IPS-18a (cell line): ENCODE measurements around the gene ZSWIM4.

ENCODE experiments used
- H3K27ac ChIP-seq: one replicate; pipeline ENCODE4 v1.5.1; 2013; ENCODE audit warnings: low read length
- H3K27me3 ChIP-seq: one replicate; pipeline ENCODE4 v1.6.1; 2013; ENCODE audit warnings: mild to moderate bottlenecking, low read length; ENCODE audit not compliant: control insufficient read depth, insufficient read depth
- H3K36me3 ChIP-seq: one replicate; pipeline ENCODE4 v1.6.1; 2013; ENCODE audit warnings: low read depth, low read length; ENCODE audit not compliant: control insufficient read depth
- H3K4me1 ChIP-seq: one replicate; pipeline ENCODE4 v1.6.1; 2013; ENCODE audit warnings: low read depth, low read length; ENCODE audit not compliant: control insufficient read depth
- H3K4me3 ChIP-seq: one replicate; pipeline ENCODE4 v1.5.1; 2013; ENCODE audit warnings: low read length
- H3K9ac ChIP-seq: one replicate; pipeline ENCODE4 v1.6.1; 2013; ENCODE audit warnings: mild to moderate bottlenecking, low read length, moderate library complexity
- H3K9me3 ChIP-seq: one replicate; pipeline ENCODE4 v1.6.1; 2013; ENCODE audit warnings: low read depth, low read length; ENCODE audit not compliant: control insufficient read depth

Gene ZSWIM4

GRCh38 chr19:13864046-13864666 is 68.9 kb downstream of the ZSWIM4 start:
- no peak overlapping the region for H3K9ac ChIP-seq
- H3K4me1 ChIP-seq, result no peaks in the 10 kb centered on the region
- H3K27ac ChIP-seq, result no peak overlapping the region
- no peaks in the 10 kb centered on the region for H3K9me3 ChIP-seq
- peaks cover 67% of the 10 kb centered on the region for H3K27me3 ChIP-seq
- H3K4me3 ChIP-seq, result no peak overlapping the region
- H3K36me3 ChIP-seq, result no peaks in the 10 kb centered on the region

GRCh38 chr19:13864667-13865570 is 69.7 kb downstream of the ZSWIM4 start:
- no peak overlapping the region for H3K9ac ChIP-seq
- H3K9me3 ChIP-seq, result no peaks in the 10 kb centered on the region
- H3K4me3 ChIP-seq, result no peak overlapping the region
- peaks cover 75% of the 10 kb centered on the region for H3K27me3 ChIP-seq
- H3K36me3 ChIP-seq, result no peaks in the 10 kb centered on the region
- H3K4me1 ChIP-seq, result no peaks in the 10 kb centered on the region
- H3K27ac ChIP-seq, result no peak overlapping the region

- Histone ChIP-seq H3K9ac (no peak overlapping the region), H3K27ac (no peak overlapping the region), H3K4me3 (peak overlapping the region; percentile 33), H3K4me1 (no peaks in the 10 kb centered on the region), H3K36me3 (no peaks in the 10 kb centered on the region), H3K9me3 (no peaks in the 10 kb centered on the region), H3K27me3 (peaks cover 84% of the 10 kb centered on the region)
Measured at GRCh38 chr19:13865571-13866462, 70.6 kb downstream of the ZSWIM4 start.

GRCh38 chr19:13866463-13867046 is 71.3 kb downstream of the ZSWIM4 start:
- Histone ChIP-seq H3K27me3 (peaks cover 88% of the 10 kb centered on the region), H3K9me3 (no peaks in the 10 kb centered on the region), H3K4me1 (no peaks in the 10 kb centered on the region), H3K36me3 (no peaks in the 10 kb centered on the region), H3K9ac (no peak overlapping the region), H3K4me3 (peak overlapping the region; percentile 33), H3K27ac (no peak overlapping the region)

- Histone ChIP-seq H3K9ac (no peak overlapping the region), H3K36me3 (no peaks in the 10 kb centered on the region), H3K9me3 (no peaks in the 10 kb centered on the region), H3K27ac (no peak overlapping the region), H3K4me1 (no peaks in the 10 kb centered on the region), H3K27me3 (peaks cover 96% of the 10 kb centered on the region), H3K4me3 (no peak overlapping the region)
Measured at GRCh38 chr19:13868663-13869062, 73.4 kb downstream of the ZSWIM4 start.

GRCh38 chr19:13869281-13869680 is 74.0 kb downstream of the ZSWIM4 start:
- no peaks in the 10 kb centered on the region for H3K4me1 ChIP-seq
- H3K27ac ChIP-seq, result no peak overlapping the region
- H3K27me3 ChIP-seq, result peaks cover 96% of the 10 kb centered on the region
- H3K9me3 ChIP-seq, result no peaks in the 10 kb centered on the region
- H3K36me3 ChIP-seq, result no peaks in the 10 kb centered on the region
- H3K9ac ChIP-seq, result no peak overlapping the region
- no peak overlapping the region for H3K4me3 ChIP-seq

GRCh38 chr19:13870873-13871272 is 75.6 kb downstream of the ZSWIM4 start:
- Histone ChIP-seq H3K4me1 (no peaks in the 10 kb centered on the region), H3K4me3 (no peak overlapping the region), H3K9ac (no peak overlapping the region), H3K27me3 (peaks cover 100% of the 10 kb centered on the region), H3K9me3 (no peaks in the 10 kb centered on the region), H3K36me3 (no peaks in the 10 kb centered on the region), H3K27ac (no peak overlapping the region)

- H3K36me3 ChIP-seq, result no peaks in the 10 kb centered on the region
- H3K27me3 ChIP-seq, result peaks cover 100% of the 10 kb centered on the region
- no peak overlapping the region for H3K27ac ChIP-seq
- no peak overlapping the region for H3K9ac ChIP-seq
- peak overlapping the region; percentile 17 for H3K4me3 ChIP-seq
- no peaks in the 10 kb centered on the region for H3K9me3 ChIP-seq
- H3K4me1 ChIP-seq, result no peaks in the 10 kb centered on the region
Measured at GRCh38 chr19:13872339-13872694, 77.1 kb downstream of the ZSWIM4 start.

GRCh38 chr19:13872695-13873389 is 77.6 kb downstream of the ZSWIM4 start:
- Histone ChIP-seq H3K9ac (no peak overlapping the region), H3K27me3 (peaks cover 95% of the 10 kb centered on the region), H3K27ac (no peak overlapping the region), H3K4me1 (no peaks in the 10 kb centered on the region), H3K4me3 (peak overlapping the region; percentile 17), H3K9me3 (no peaks in the 10 kb centered on the region), H3K36me3 (no peaks in the 10 kb centered on the region)

GRCh38 chr19:13873834-13874515 is 78.7 kb downstream of the ZSWIM4 start:
- H3K9me3 ChIP-seq, result no peaks in the 10 kb centered on the region
- no peaks in the 10 kb centered on the region for H3K36me3 ChIP-seq
- H3K27me3 ChIP-seq, result peaks cover 86% of the 10 kb centered on the region
- no peak overlapping the region for H3K4me3 ChIP-seq
- H3K27ac ChIP-seq, result no peak overlapping the region
- H3K4me1 ChIP-seq, result no peaks in the 10 kb centered on the region
- no peak overlapping the region for H3K9ac ChIP-seq
